GM12878 (cell line): ENCODE data around the gene RPS19BP1. TPM values are rescaled to one million over a fixed set of nuclear protein-coding genes. Genes with fewer than 3 reads are reported as not detected.

ENCODE experiments used
- ATAC-seq: fragments of 200-7000 bp; cut with Tn5 transposase; 3 replicates; pipeline ENCODE4 v1.9.1; 2020; ENCODE audit warnings: mild to moderate bottlenecking, moderate library complexity
- BruUV-seq: library from RNA; stranded (reverse); fragments of 400-500 nt; replicated peaks from 2 replicates; lab custom pipeline; 2021; lab: Mats Ljungman, UMichigan
- CTCF ChIA-PET: fragments of 300-600 bp; sonication (Branson Sonifier 250); formaldehyde crosslinking; extraction: SDS; loops from one replicate; lab custom pipeline; 2021; ENCODE audit warnings: inconsistent platforms; lab: Yijun Ruan, JAX
- POLR2A ChIA-PET: fragments of 350-600 bp; formaldehyde crosslinking; extraction: SDS; loops from one replicate; lab custom pipeline; 2021; ENCODE audit warnings: inconsistent platforms; lab: Charles Lee
- RAD21 ChIA-PET: fragments of 300-600 bp; sonication (Branson Sonifier 250); formaldehyde crosslinking; loops from one replicate; lab custom pipeline; 2023; ENCODE audit warnings: antibody characterized with exemption; ENCODE audit not compliant: unreplicated experiment; lab: Charles Lee
- SMC1A ChIA-PET: fragments of 300-600 bp; sonication (Branson Sonifier 250); formaldehyde crosslinking; loops from one replicate; lab custom pipeline; 2023; ENCODE audit not compliant: unreplicated experiment, uncharacterized antibody; lab: Charles Lee
- DNase-seq: peaks from one replicate; pipeline ENCODE4 v3.0.0-alpha.2; 2011; ENCODE audit warnings: low read depth, low spot score
- FAIRE-seq: peaks from 3 replicates; lab custom pipeline; 2011; peaks lifted over from hg19 to GRCh38; lab: Jason Lieb, UNC
- H2AFZ ChIP-seq: 2 replicates; pipeline ENCODE4 v1.6.0; 2011; ENCODE audit warnings: low read depth, low read length, control low read depth; ENCODE audit not compliant: control insufficient read depth
- H3K27ac ChIP-seq: 2 replicates; pipeline ENCODE4 v1.5.1; 2011; ENCODE audit warnings: control low read depth; ENCODE audit not compliant: control insufficient read depth, insufficient read depth
- H3K27me3 ChIP-seq, 2 experiments: replicated peaks in 1 of 2; 2 replicates each; pipeline versions ENCODE4 v1.6.0 to v1.6.1; 2011; ENCODE audit warnings: low read length in 1 of 2; ENCODE audit not compliant: control insufficient read depth in 2 of 2, insufficient read depth in 2 of 2
- H3K36me3 ChIP-seq, 2 experiments: 2 replicates each; pipeline ENCODE4 v1.5.1; 2011; ENCODE audit warnings: low read length in 1 of 2; ENCODE audit not compliant: control insufficient read depth in 2 of 2, insufficient read depth in 2 of 2
- H3K4me1 ChIP-seq: 2 replicates; pipeline ENCODE4 v1.6.1; 2011; ENCODE audit warnings: mild to moderate bottlenecking, low read length, moderate library complexity, mixed read lengths; ENCODE audit not compliant: control insufficient read depth, insufficient read depth
- H3K4me2 ChIP-seq: 2 replicates; pipeline ENCODE4 v1.6.0; 2011; ENCODE audit warnings: control low read depth; ENCODE audit not compliant: control insufficient read depth, insufficient read depth
- H3K4me3 ChIP-seq: fragments of 200-600 bp; sonication (generic); 2 replicates; pipeline ENCODE4 v1.5.1; 2016
- H3K79me2 ChIP-seq: 2 replicates; pipeline ENCODE4 v1.6.0; 2011; ENCODE audit warnings: low read length; ENCODE audit not compliant: control insufficient read depth, insufficient read depth
- H3K9ac ChIP-seq: 2 replicates; pipeline ENCODE4 v1.8.0; 2011; ENCODE audit warnings: low read length, control low read depth, mixed read lengths; ENCODE audit not compliant: control insufficient read depth, insufficient read depth
- H3K9me3 ChIP-seq: replicated peaks from 3 replicates; pipeline ENCODE4 v1.5.1; 2011; ENCODE audit warnings: mild to moderate bottlenecking, low read length; ENCODE audit not compliant: control insufficient read depth, insufficient read depth
- H4K20me1 ChIP-seq: 2 replicates; pipeline ENCODE4 v1.6.0; 2011; ENCODE audit not compliant: control insufficient read depth, insufficient read depth
- EZH2 ChIP-seq: IDR thresholded peaks from 2 replicates; pipeline ENCODE4 v1.6.1; 2012; ENCODE audit warnings: low read depth, mild to moderate bottlenecking, control low read depth, inconsistent platforms, low read length, borderline replicate concordance; ENCODE audit not compliant: control insufficient read depth
- IKZF1 ChIP-seq: fragments of 450-650 bp; conservative IDR thresholded peaks from 2 replicates; pipeline ENCODE4 v1.6.1; 2017; ENCODE audit warnings: antibody characterized with exemption, mild to moderate bottlenecking
- JUNB ChIP-seq: IDR thresholded peaks from 2 replicates; pipeline ENCODE4 v1.6.1; 2016; ENCODE audit warnings: antibody characterized with exemption, mild to moderate bottlenecking
- MYC ChIP-seq: IDR thresholded peaks from 2 replicates; pipeline ENCODE4 v1.6.1; 2011; ENCODE audit warnings: mild to moderate bottlenecking, low read length, moderate library complexity, inconsistent platforms; ENCODE audit not compliant: insufficient read depth, insufficient replicate concordance, insufficient read length, severe bottlenecking
- NFXL1 ChIP-seq: fragments of 450-650 bp; IDR thresholded peaks from 2 replicates; pipeline ENCODE4 v1.6.1; 2017; ENCODE audit warnings: antibody characterized with exemption, mild to moderate bottlenecking, borderline replicate concordance
- RFX5 ChIP-seq: IDR thresholded peaks from 2 replicates; pipeline ENCODE4 v1.6.1; 2011; ENCODE audit warnings: low read depth, low read length, improper control_type of control experiment
- TARDBP ChIP-seq: IDR thresholded peaks from 2 replicates; pipeline ENCODE4 v1.6.1; 2016; ENCODE audit warnings: borderline replicate concordance
- WGBS: methylation state at CpG from one replicate; pipeline ENCODE4 v1.1.6; 2016; ENCODE audit warnings: low lambda C conversion rate; ENCODE audit not compliant: insufficient replicate concordance, insufficient coverage; ENCODE audit errors: missing lambda C conversion rate; 5-methylcytosine and 5-hydroxymethylcytosine counted together
- in situ Hi-C: fragments of 300-500 bp; cut with MboI; formaldehyde crosslinking; loops from 9 replicates; pipeline ENCODE4 v1.14.3; 2018; ENCODE audit warnings: mixed read lengths
- intact Hi-C: fragments of 100-400 bp; cut with micrococcal nuclease; formaldehyde crosslinking; loops from one replicate; pipeline ENCODE4 v1.14.2; 2022; ENCODE audit not compliant: unreplicated experiment
- polyA plus RNA-seq, 11 experiments: library from polyadenylated mRNA; depleted of rRNA in 4 of 11; unstranded in 6 of 11; stranded (reverse) in 5 of 11; fragments of >200 nt; fragmentation: Nextera tagmentation in 4 of 11; fragmentation: Illumina TruSeq in 1 of 11; extraction: Ambion mirVana in 4 of 11; extraction: Trizol in 1 of 11; gene quantifications; 1 replicate in 1 of 11; 2 replicates in 10 of 11; pipeline versions ENCODE4 v1.2.1 to v1.2.3, GENCODE V29; 2011 to 2016; ENCODE audit warnings: inconsistent platforms in 2 of 11, missing spikeins in 2 of 11, low read depth in 1 of 11
- total RNA-seq, 4 experiments: library from RNA; depleted of rRNA in 3 of 4; stranded (reverse); fragments of >200 nt in 3 of 4; fragmentation: Illumina TruSeq in 1 of 4; extraction: Trizol in 1 of 4; gene quantifications; 2 replicates each; pipeline versions ENCODE4 v1.2.1 to v1.2.3, GENCODE V29; 2013 to 2021

RPS19BP1 gene
- total and polyA plus RNA-seq, 10 of the 15 experiments (the other 5 are each of a cell fraction or from before 2014, with no cell fraction given) = 2.7 to 206 (median 78.6) TPM

DNA sequence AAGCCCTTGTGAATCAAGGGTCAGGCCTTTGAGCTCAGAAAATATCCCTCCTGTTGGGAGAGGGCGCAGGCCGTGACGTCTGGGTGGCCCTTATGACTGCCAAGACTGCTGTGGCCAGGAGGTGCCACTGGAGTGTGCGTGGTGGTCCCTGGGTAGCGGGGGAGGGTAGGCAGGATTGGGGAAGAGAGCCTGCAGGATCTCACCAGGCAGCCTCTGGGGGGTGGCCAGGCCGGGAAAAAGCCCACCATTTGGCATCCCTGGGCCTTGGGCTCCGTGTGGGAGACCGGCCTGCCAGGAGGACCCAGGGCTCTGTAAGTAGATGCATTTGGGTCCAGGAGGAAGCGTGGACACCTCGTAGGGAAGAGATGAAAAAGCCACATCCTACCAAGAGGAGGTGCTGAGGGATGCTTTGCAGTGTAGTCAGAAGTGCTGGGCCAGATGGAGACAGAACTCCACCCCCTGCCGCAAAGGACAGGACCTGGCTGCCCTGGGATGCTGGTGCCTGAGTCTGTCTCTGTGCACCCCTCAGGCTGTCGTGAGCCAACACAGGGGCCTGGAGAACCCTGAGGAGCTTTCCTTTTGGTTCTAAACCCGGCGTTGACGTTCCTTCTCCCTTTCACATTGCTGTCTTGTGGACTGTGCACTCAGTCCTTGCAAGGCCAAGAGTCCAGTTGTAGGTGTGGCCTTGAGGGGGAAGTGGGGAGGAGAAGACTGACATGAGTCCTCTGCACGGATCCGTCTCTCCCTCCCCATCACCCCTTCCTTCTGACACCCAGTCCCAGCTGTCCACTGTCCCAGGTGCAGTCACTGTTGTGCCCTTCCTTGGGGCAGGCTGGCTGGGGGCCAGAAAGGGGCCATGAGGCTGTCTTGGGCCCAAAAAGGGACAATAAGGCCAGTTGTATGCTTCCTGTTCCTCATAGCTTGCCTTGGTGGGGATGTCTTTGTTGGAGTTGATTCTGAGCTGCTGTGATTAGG is 43.2 kb downstream of the RPS19BP1 start:
- 75% methylated on average over 17 of the region's 17 CpGs for WGBS

More for the DNA sequence above, 43.2 kb downstream of the RPS19BP1 start:
- intact Hi-C loops = loop anchor here (5.0 kb wide), 1 partner anchor 548 kb away; no protein-coding TSS in a partner anchor
- ChIA-PET SMC1A (interaction anchor here (0.9 to 2.2 kb wide), 5 partner anchors 16 to 43 kb away, joined by 3 to 9 read pairs (median 3); no protein-coding TSS in a partner anchor), CTCF (interaction anchor here (0.8 to 15.7 kb wide), 7 partner anchors 18 to 90 kb away, joined by 3 to 372 read pairs (median 4); partner anchors contain the start of genes ATF4, RPS19BP1 and TAB1), POLR2A (interaction anchor here (0.5 to 1.3 kb wide), 3 partner anchors 18 to 671 kb away, joined by 3 to 7 read pairs (median 3); no protein-coding TSS in a partner anchor), RAD21 (interaction anchor here (0.8 to 1.9 kb wide), 6 partner anchors 15 to 171 kb away, joined by 3 to 8 read pairs (median 3); partner anchors contain the start of gene RPL3)
- peaks cover 2% of the 10 kb centered on the region; the same call in 1 of the 2 replicates for H3K79me2 ChIP-seq
- H3K4me3 ChIP-seq = no peak overlapping the region
- no peaks in the 10 kb centered on the region for H3K9me3 ChIP-seq
- FAIRE-seq (no peak), ATAC-seq (no peak; the same call in 2 of the 3 replicates), DNase-seq (no peak)
- peak overlapping the region; percentile 44; the same call in 1 of the 2 replicates for H3K4me2 ChIP-seq
- no peak overlapping the region for H3K9ac ChIP-seq
- no peak overlapping the region for H3K27ac ChIP-seq
- no peaks in the 10 kb centered on the region for H3K27me3 ChIP-seq
- in situ Hi-C loops = loop anchor here (5.0 kb wide), 1 partner anchor 553 kb away; no protein-coding TSS in a partner anchor
- no peaks in the 10 kb centered on the region for H4K20me1 ChIP-seq
- TF ChIP-seq MYC (no peak), RFX5 (no peak), TARDBP (no peak), EZH2 (no peak), JUNB (no peak), IKZF1 (no peak), NFXL1 (no peak)
- peaks cover 3 to 25% of the 10 kb centered on the region in 2 experiments for H3K36me3 ChIP-seq
- TSS peak; percentile 42 for BruUV-seq
- no peak overlapping the region for H2AFZ ChIP-seq
- H3K4me1 ChIP-seq = peaks cover 7% of the 10 kb centered on the region; the same call in 1 of the 2 replicates
